K562 (cell line): ENCODE data around the gene S100P. TPM values are rescaled to one million over a fixed set of nuclear protein-coding genes. Genes with fewer than 3 reads are reported as not detected.
A peak's percentile ranks its signal among the peaks of the same experiment; 100 is the strongest.

Experiments used
- CEBPZ ChIP-seq: fragments of 150-350 bp; IDR thresholded peaks from 2 replicates; pipeline ENCODE4 v1.6.1; 2014; ENCODE audit warnings: low read depth, mild to moderate bottlenecking, low read length, borderline replicate concordance
- CREB3L1 ChIP-seq: fragments of 450-650 bp; IDR thresholded peaks from 2 replicates; pipeline ENCODE4 v1.6.1; 2014; ENCODE audit warnings: low read depth, mild to moderate bottlenecking, moderate library complexity, borderline replicate concordance
- IRF1 ChIP-seq: sonication (generic); formaldehyde crosslinking; IDR thresholded peaks from 2 replicates; pipeline ENCODE4 v1.8.0; 2022; ENCODE audit warnings: missing genetic modification reagents, mild to moderate bottlenecking, borderline replicate concordance
- KLF16 ChIP-seq: IDR thresholded peaks from 2 replicates; pipeline ENCODE4 v1.6.1; 2016; ENCODE audit warnings: antibody characterized with exemption
- MIER1 ChIP-seq: fragments of 450-650 bp; IDR thresholded peaks from 2 replicates; pipeline ENCODE4 v1.6.1; 2016; ENCODE audit warnings: antibody characterized with exemption, mild to moderate bottlenecking, low read depth
- NCOR1 ChIP-seq: fragments of 450-650 bp; IDR thresholded peaks from 2 replicates; pipeline ENCODE4 v1.6.1; 2016; ENCODE audit warnings: mild to moderate bottlenecking, moderate library complexity
- NONO ChIP-seq, 2 experiments: fragments of 200-400 bp in 1 of 2; fragments of 450-650 bp in 1 of 2; formaldehyde crosslinking in 1 of 2; IDR thresholded peaks; 2 replicates each; pipeline ENCODE4 v1.6.1; 2017; ENCODE audit warnings: low read depth in 2 of 2, mild to moderate bottlenecking in 2 of 2, moderate library complexity in 2 of 2, low read length in 1 of 2
- SMARCE1 ChIP-seq: fragments of 450-650 bp; IDR thresholded peaks from 2 replicates; pipeline ENCODE4 v1.7.1; 2016; ENCODE audit warnings: mild to moderate bottlenecking
- SREBF2 ChIP-seq: sonication (generic); formaldehyde crosslinking; IDR thresholded peaks from 2 replicates; pipeline ENCODE4 v1.4.0; 2020; ENCODE audit warnings: mild to moderate bottlenecking, missing genetic modification reagents
- TAL1 ChIP-seq: fragments of 450-650 bp; IDR thresholded peaks from 2 replicates; pipeline ENCODE4 v1.6.1; 2016; ENCODE audit warnings: mild to moderate bottlenecking
- TCFL5 ChIP-seq: fragments of 250-450 bp; sonication (Bioruptor Pico); conservative IDR thresholded peaks from 2 replicates; pipeline ENCODE4 v1.6.1; 2021; ENCODE audit warnings: mild to moderate bottlenecking, moderate library complexity, matching md5 sums
- THAP7 ChIP-seq: fragments of 250-450 bp; sonication (Bioruptor Pico); IDR thresholded peaks from 2 replicates; pipeline ENCODE4 v1.5.0; 2021
- TRIM28 ChIP-seq: fragments of 450-650 bp; IDR thresholded peaks from 2 replicates; pipeline ENCODE4 v1.6.1; 2017
- WHSC1 ChIP-seq: IDR thresholded peaks from one replicate; pipeline ENCODE4 v1.6.1; 2012; ENCODE audit warnings: low read length, control low read depth, inconsistent platforms
- ZNF282 ChIP-seq: sonication (generic); formaldehyde crosslinking; IDR thresholded peaks from 2 replicates; pipeline ENCODE4 v1.8.1; 2023; ENCODE audit warnings: missing genetic modification reagents
- ZNF512 ChIP-seq: IDR thresholded peaks from 2 replicates; pipeline ENCODE4 v1.6.1; 2016; ENCODE audit warnings: missing genetic modification characterization, missing compliant biosample characterization
- ZNF695 ChIP-seq: fragments of 450-650 bp; formaldehyde crosslinking; IDR thresholded peaks from 2 replicates; pipeline ENCODE4 v1.4.0; 2020; ENCODE audit warnings: mild to moderate bottlenecking, moderate library complexity
- ZNF740 ChIP-seq, 3 experiments: fragments of 200-800 bp in 1 of 3; sonication (Bioruptor generic) in 1 of 3; sonication (generic) in 1 of 3; formaldehyde crosslinking in 1 of 3; IDR thresholded peaks; 2 replicates each; pipeline versions ENCODE4 v1.6.1 to v1.8.0; 2016 to 2022; ENCODE audit warnings: mild to moderate bottlenecking in 2 of 3, missing compliant biosample characterization in 2 of 3, missing genetic modification characterization in 2 of 3, missing genetic modification reagents in 1 of 3
- polyA plus RNA-seq, 8 experiments: library from polyadenylated mRNA; depleted of rRNA in 4 of 8; stranded (reverse) in 5 of 8; unstranded in 3 of 8; fragments of >200 nt; fragmentation: Nextera tagmentation in 2 of 8; fragmentation: Illumina TruSeq in 1 of 8; extraction: Ambion mirVana in 2 of 8; extraction: Trizol in 1 of 8; gene quantifications; 2 replicates each; pipeline versions ENCODE4 v1.2.1 to v1.2.3, GENCODE V29; 2011 to 2014; ENCODE audit warnings: inconsistent platforms in 1 of 8, missing spikeins in 1 of 8
- total RNA-seq, 7 experiments: library from RNA; depleted of rRNA in 6 of 7; stranded (reverse); fragments of >200 nt in 6 of 7; fragmentation: Illumina TruSeq in 2 of 7; extraction: Trizol in 2 of 7; gene quantifications; 2 replicates each; pipeline versions ENCODE4 v1.2.1 to v1.2.3, GENCODE V29; 2011 to 2021; ENCODE audit warnings: low replicate concordance in 1 of 7

S100P gene
- total and polyA plus RNA-seq, 9 of the 15 experiments (the other 6 are each of a cell fraction or from before 2014, with no cell fraction given): 4.1 to 23.8 (median 7.5) TPM

- TF ChIP-seq NCOR1 (no peak), CEBPZ (no peak), TRIM28 (no peak), NONO (IDR thresholded peaks at IDR 0.05; ENCODE audit: low read depth in 2 of 2, low read length in 1 of 2) (peak in 1 of 2 experiments; percentile 89; a peak in 2 of 4 replicates), ZNF740 (CRISPR knock-in tag; IDR thresholded peaks at IDR 0.05) (peak; percentile 56; the same call in 1 of the 2 replicates), ZNF740 (tag; IDR thresholded peaks at IDR 0.05) (no peak; a peak in 1 of 4 replicates), TCFL5 (CRISPR knock-in tag) (no peak), SREBF2 (CRISPR knock-in tag) (no peak), ZNF282 (CRISPR knock-in tag) (peak; percentile 72; the same call in 1 of the 2 replicates), CREB3L1 (peak; percentile 83), MIER1 (no peak), WHSC1 (no peak), IRF1 (CRISPR knock-in tag) (no peak), SMARCE1 (peak; percentile 32; the same call in 1 of the 2 replicates), ZNF512 (tag) (no peak), ZNF695 (CRISPR knock-in tag) (no peak), THAP7 (CRISPR knock-in tag) (peak; percentile 76; the same call in 1 of the 2 replicates), KLF16 (no peak), TAL1 (no peak)
Measured at GRCh38 chr4:6716018-6716911, 22.6 kb downstream of the S100P start, which contains the start of gene BLOC1S4 (continued).
